Transverse colon (tissue), 3 donors: ENCODE measurements around the gene PSMG3.

Experiments
- CTCF ChIP-seq, 5 experiments: fragments of 200-600 bp in 3 of 5; fragments of 450-650 bp in 2 of 5; sonication (generic) in 3 of 5; IDR thresholded peaks; 1 replicate in 2 of 5; 2 replicates in 3 of 5; pipeline ENCODE4 v1.5.1; 2016 to 2017; ENCODE audit warnings: antibody characterized with exemption in 5 of 5, inconsistent platforms in 3 of 5, mild to moderate bottlenecking in 2 of 5, moderate library complexity in 1 of 5
- POLR2A ChIP-seq: fragments of 450-650 bp; IDR thresholded peaks from one replicate; pipeline ENCODE4 v1.6.1; 2016; ENCODE audit warnings: antibody characterized with exemption, mild to moderate bottlenecking, moderate library complexity

- TF ChIP-seq CTCF (IDR thresholded peaks at IDR 0.05) (no peak), POLR2A (no peak)
These were observed 10.7 kb upstream of the PSMG3 start for GRCh38 chr7:1580422-1581030.
